Progenitor cell of endocrine pancreas (in vitro differentiated cells): ENCODE measurements around the gene LARP1. TPM values are rescaled to one million over a fixed set of nuclear protein-coding genes. Genes with fewer than 3 reads are reported as not detected.
A peak's percentile ranks its signal among the peaks of the same experiment; 100 is the strongest.

ENCODE experiments used
- DNase-seq: peaks from one replicate; pipeline ENCODE4 v3.0.0; 2021; ENCODE audit warnings: low spot score; ENCODE audit not compliant: unreplicated experiment
- H3K27ac Mint-ChIP-seq: 2 replicates; pipeline ENCODE4 v1.8.0; 2021; ENCODE audit warnings: mild to moderate bottlenecking, moderate library complexity, mixed read lengths
- H3K27me3 Mint-ChIP-seq: 2 replicates; pipeline ENCODE4 v1.8.0; 2021; ENCODE audit warnings: mixed read lengths
- H3K36me3 Mint-ChIP-seq: 2 replicates; pipeline ENCODE4 v1.8.0; 2022; ENCODE audit warnings: mixed read lengths; ENCODE audit not compliant: insufficient read depth
- H3K4me1 Mint-ChIP-seq: 2 replicates; pipeline ENCODE4 v1.8.0; 2021; ENCODE audit warnings: low read depth, mixed read lengths
- H3K4me3 Mint-ChIP-seq: 2 replicates; pipeline ENCODE4 v1.8.0; 2021; ENCODE audit warnings: low read depth, mild to moderate bottlenecking, moderate library complexity, mixed read lengths
- H3K9me3 Mint-ChIP-seq: 2 replicates; pipeline ENCODE4 v1.8.0; 2021; ENCODE audit warnings: low read depth, mixed read lengths
- CTCF ChIP-seq: fragments of 200-600 bp; sonication (generic); IDR thresholded peaks from one replicate; pipeline ENCODE4 v1.5.0; 2021; ENCODE audit warnings: antibody characterized with exemption, mild to moderate bottlenecking; ENCODE audit not compliant: unreplicated experiment
- total RNA-seq: library from RNA; stranded (reverse); gene quantifications from 2 replicates; pipeline ENCODE4 v1.2.1, GENCODE V29; 2021

Gene LARP1
- total RNA-seq, 1 donor from 2014 or later: 225 TPM

GRCh38 chr5:154709368-154710305 is 45.5 kb upstream of the LARP1 start:
- H3K27ac Mint-ChIP-seq: no peak overlapping the region

DNA sequence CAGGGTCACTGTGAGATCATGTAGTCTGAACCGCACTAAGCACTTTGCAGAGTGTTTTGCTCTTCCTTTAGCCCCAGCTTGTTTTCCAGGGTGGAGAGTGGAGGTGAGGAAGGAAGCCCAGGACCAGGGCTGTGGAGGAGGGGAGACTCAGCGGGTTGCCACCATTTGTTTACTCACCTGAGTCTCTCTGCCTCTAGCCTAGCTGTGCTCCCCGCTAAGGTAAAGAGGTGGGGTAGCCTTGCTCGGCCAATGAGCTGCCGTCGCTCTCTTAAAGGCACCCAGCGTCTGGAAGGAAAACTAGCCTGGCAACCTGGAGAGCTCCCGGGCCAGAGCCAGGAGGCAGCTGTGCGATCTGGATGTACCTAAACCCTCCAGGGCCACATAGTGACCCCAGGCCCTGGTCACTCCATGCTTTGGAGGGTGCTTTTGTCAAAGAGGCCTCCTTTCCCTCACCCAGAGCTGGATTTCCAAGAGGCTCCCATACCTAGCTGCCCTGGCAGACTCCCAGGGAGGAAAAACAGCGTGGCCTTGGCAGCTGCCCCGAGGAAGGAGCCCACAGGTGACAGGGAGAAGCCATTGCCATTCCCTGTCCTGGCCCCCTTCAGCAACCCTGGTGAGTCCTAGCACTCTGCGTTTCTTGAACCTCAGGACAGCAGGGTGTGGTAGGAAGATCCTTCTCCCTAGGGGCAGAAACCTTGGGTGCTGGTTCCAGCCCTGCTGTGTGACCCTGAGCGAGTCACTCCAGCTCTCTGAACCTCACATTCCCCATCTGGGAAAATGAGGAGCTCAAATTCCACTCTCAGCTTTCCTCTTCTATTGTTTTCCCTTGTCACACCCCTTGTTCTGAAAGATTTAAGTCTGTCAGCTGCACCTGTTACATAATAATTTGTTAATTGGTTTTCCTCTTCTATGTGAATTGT is 42.4 kb upstream of the LARP1 start:
- no peak for TF ChIP-seq CTCF
- peak overlapping the region; percentile 56 for H3K4me3 Mint-ChIP-seq
- peak; percentile 25 for DNase-seq
- peaks cover 20% of the 10 kb centered on the region for H3K4me1 Mint-ChIP-seq
- no peaks in the 10 kb centered on the region for H3K36me3 Mint-ChIP-seq
- peak overlapping the region; percentile 78 for H3K27ac Mint-ChIP-seq
- H3K9me3 Mint-ChIP-seq: no peaks in the 10 kb centered on the region
- no peaks in the 10 kb centered on the region for H3K27me3 Mint-ChIP-seq

More at GRCh38 chr5:154709368-154710305, 45.5 kb upstream of the LARP1 start:
- Mint-ChIP-seq H3K4me3 (no peak overlapping the region), H3K27me3 (no peaks in the 10 kb centered on the region), H3K4me1 (peaks cover 20% of the 10 kb centered on the region), H3K9me3 (no peaks in the 10 kb centered on the region), H3K36me3 (no peaks in the 10 kb centered on the region)
- DNase-seq: no peak
- TF ChIP-seq CTCF: no peak

DNA sequence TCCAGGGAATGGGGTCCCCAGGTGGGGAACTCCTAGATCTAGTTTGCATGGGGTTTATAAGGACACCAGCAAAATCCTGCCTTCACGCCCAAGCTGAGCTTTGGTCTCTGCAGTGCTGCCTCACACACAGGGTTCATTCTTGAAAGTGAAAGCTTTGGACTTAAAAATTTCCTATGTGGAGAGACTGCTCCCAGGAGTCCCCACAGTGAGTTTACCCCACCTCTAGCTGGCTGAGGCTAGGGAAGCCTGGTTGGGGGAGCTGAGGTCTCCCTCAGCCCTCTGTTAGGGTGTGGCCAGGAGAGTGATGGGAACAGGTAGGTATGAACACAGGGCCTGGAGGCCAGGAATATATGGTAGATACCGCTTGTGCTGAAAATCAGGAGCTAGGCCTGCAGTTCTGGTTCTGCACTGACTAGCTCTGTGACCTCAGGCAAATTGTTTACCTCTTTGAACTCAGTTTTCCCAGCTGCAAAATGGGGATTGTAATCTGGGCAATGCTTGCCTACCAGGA is 41.5 kb upstream of the LARP1 start:
- no peaks in the 10 kb centered on the region for H3K9me3 Mint-ChIP-seq
- H3K4me3 Mint-ChIP-seq: no peak overlapping the region
- peak overlapping the region; percentile 78 for H3K27ac Mint-ChIP-seq
- no peaks in the 10 kb centered on the region for H3K27me3 Mint-ChIP-seq
- peaks cover 20% of the 10 kb centered on the region for H3K4me1 Mint-ChIP-seq
- no peaks in the 10 kb centered on the region for H3K36me3 Mint-ChIP-seq
- DNase-seq: no peak
- TF ChIP-seq CTCF: no peak

GRCh38 chr5:154714266-154714986 is 40.8 kb upstream of the LARP1 start:
- H3K9me3 Mint-ChIP-seq: no peaks in the 10 kb centered on the region
- peak overlapping the region; percentile 88 for H3K27ac Mint-ChIP-seq
- H3K4me1 Mint-ChIP-seq: peaks cover 20% of the 10 kb centered on the region
- no peaks in the 10 kb centered on the region for H3K27me3 Mint-ChIP-seq
- no peak for DNase-seq
- H3K4me3 Mint-ChIP-seq: no peak overlapping the region
- TF ChIP-seq CTCF: no peak
- H3K36me3 Mint-ChIP-seq: no peaks in the 10 kb centered on the region
